NCI-H146 treated with DMSO at 0.1 percent for 48 hours (cell line): Measurements from ENCODE around the gene ARHGAP18.

ENCODE experiments used
- DNase-seq: peaks from one replicate; lab custom pipeline; 2025; ENCODE audit not compliant: unreplicated experiment; lab: John Stamatoyannopoulos, UW

The ARHGAP18 gene

GRCh38 chr6:129546702-129547101, 163.3 kb downstream of the ARHGAP18 start:
- peak; percentile 76 for DNase-seq

- no peak for DNase-seq
Observed at GRCh38 chr6:129544892-129545612, 164.9 kb downstream of the ARHGAP18 start.

GRCh38 chr6:129543981-129544380, 166.0 kb downstream of the ARHGAP18 start:
- DNase-seq, result no peak

DNA sequence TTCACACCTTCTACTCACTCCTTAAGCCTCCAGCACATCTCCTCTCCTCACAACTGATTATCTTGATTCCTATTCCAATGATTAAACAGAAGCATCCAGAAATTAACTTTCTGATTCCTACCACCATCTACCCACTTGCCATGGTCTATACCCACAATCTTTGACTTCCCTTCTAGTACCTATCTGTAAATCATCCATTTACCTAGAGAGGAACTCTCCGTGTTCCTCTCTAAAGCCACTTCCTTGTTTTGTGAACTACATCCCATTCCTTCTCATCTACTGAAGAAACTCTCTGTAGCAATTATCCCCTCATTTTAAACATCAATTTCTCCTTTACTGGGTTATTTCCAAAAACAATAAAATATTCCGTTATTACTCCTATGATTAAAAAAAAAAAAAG, 167.3 kb downstream of the ARHGAP18 start:
- DNase-seq, result no peak

DNA sequence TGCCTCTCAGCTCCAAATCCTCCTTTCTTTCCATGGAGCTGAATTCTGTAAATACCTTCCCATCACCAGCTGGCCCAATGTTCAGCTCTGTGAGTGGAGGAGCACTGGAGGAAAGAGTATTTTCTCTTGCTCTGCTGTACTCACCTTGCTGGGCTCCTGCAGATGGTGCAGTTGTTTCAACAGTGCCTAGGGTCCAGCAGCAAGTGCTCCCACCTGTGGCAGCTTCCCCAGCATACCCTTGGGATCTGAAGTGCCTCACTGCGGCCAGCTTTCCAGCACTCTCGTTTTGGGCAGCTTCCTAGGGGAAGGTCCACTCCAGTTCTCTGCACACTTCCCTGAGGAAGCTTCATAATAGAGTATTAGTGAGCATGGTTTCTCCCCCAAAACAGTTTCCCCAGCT, 170.9 kb downstream of the ARHGAP18 start:
- peak; percentile 73 for DNase-seq

DNA sequence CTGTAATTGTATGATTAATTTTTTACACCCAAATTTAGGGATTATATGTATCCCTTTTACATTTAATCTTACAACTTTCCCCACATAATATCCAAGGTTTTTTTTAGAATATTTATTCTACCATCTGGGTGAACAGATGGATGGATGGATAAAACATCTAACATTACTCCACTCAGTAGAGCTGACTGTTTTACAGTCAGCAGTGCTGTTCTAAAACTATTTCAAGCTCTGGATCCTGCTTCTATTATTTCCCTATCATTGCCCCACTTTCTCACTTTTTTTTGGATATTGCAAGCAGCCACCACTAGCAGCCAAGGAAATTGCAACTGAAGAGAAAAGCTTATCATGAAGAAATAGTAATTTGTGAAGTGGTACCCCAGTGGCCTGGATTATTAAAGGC, 173.7 kb downstream of the ARHGAP18 start:
- DNase-seq, result no peak

- no peak for DNase-seq
Observed at GRCh38 chr6:129534926-129535325, 175.1 kb downstream of the ARHGAP18 start.
